Measurements from ENCODE around the gene GLYATL1. TPM values are rescaled to one million over a fixed set of nuclear protein-coding genes. Genes with fewer than 3 reads are reported as not detected.

GLYATL1 gene
- total RNA-seq, 1 experiment from 2014 or later, result not detected

DNA sequence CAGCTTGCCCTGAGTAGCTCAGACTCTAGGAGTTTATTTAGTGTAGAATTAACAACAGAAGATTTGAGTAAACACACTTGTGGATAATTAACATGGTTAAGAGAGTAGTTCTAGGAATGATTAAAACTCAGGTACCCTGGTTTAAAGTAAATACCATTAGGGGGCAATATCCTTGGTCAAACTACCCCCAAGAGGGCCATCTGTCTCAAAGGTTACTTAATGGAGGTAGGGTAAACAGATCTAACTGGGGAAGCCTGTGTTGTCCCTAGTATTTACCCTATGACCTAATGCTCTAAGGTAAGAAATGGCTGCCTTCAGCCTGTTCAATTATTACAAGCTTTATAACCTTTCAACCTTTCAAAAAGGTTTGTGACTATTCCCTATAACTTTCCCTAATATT lies 10.6 kb upstream of the GLYATL1 start (continued):
- TF ChIP-seq, protein P1, sequence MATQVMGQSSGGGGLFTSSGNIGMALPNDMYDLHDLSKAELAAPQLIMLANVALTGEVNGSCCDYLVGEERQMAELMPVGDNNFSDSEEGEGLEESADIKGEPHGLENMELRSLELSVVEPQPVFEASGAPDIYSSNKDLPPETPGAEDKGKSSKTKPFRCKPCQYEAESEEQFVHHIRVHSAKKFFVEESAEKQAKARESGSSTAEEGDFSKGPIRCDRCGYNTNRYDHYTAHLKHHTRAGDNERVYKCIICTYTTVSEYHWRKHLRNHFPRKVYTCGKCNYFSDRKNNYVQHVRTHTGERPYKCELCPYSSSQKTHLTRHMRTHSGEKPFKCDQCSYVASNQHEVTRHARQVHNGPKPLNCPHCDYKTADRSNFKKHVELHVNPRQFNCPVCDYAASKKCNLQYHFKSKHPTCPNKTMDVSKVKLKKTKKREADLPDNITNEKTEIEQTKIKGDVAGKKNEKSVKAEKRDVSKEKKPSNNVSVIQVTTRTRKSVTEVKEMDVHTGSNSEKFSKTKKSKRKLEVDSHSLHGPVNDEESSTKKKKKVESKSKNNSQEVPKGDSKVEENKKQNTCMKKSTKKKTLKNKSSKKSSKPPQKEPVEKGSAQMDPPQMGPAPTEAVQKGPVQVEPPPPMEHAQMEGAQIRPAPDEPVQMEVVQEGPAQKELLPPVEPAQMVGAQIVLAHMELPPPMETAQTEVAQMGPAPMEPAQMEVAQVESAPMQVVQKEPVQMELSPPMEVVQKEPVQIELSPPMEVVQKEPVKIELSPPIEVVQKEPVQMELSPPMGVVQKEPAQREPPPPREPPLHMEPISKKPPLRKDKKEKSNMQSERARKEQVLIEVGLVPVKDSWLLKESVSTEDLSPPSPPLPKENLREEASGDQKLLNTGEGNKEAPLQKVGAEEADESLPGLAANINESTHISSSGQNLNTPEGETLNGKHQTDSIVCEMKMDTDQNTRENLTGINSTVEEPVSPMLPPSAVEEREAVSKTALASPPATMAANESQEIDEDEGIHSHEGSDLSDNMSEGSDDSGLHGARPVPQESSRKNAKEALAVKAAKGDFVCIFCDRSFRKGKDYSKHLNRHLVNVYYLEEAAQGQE (IDR thresholded peaks at IDR 0.05; ENCODE audit: low read depth), result no peak
- TF ChIP-seq EGR1 (IDR thresholded peaks at IDR 0.05; ENCODE audit: low read depth) (no peak), RAD21 (IDR thresholded peaks at IDR 0.05; ENCODE audit: low read depth) (no peak)
- TF ChIP-seq, protein P2, sequence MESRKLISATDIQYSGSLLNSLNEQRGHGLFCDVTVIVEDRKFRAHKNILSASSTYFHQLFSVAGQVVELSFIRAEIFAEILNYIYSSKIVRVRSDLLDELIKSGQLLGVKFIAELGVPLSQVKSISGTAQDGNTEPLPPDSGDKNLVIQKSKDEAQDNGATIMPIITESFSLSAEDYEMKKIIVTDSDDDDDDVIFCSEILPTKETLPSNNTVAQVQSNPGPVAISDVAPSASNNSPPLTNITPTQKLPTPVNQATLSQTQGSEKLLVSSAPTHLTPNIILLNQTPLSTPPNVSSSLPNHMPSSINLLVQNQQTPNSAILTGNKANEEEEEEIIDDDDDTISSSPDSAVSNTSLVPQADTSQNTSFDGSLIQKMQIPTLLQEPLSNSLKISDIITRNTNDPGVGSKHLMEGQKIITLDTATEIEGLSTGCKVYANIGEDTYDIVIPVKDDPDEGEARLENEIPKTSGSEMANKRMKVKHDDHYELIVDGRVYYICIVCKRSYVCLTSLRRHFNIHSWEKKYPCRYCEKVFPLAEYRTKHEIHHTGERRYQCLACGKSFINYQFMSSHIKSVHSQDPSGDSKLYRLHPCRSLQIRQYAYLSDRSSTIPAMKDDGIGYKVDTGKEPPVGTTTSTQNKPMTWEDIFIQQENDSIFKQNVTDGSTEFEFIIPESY (IDR thresholded peaks at IDR 0.05; ENCODE audit: extremely low read depth, insufficient replicate concordance, low read length), result no peak
- TF ChIP-seq, protein P3, sequence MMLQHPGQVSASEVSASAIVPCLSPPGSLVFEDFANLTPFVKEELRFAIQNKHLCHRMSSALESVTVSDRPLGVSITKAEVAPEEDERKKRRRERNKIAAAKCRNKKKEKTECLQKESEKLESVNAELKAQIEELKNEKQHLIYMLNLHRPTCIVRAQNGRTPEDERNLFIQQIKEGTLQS (IDR thresholded peaks at IDR 0.05), result no peak

DNA sequence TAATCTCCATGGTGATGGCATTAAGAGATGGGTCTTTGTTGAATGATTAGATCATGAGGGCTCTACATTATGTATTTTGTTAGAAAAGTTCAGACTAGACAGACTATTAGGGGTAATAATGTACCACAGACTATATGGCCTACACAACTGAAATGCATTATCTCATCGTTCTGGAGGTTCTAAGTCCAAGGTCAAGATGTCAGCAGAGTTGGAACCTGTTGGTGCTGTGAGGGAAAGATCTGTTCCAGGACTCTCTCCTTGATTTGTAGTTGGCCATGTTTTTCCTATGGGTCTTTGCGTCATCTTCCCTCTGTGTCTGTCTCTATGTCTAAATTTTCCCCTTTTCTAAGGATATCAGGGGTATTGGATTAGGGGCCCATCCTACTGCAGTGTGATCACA lies 8.4 kb upstream of the GLYATL1 start:
- no peak for DNase-seq (ENCODE audit: low read depth, low spot score)
- Histone ChIP-seq H3K9me2 (ENCODE audit: insufficient read depth) (no peaks in the 10 kb centered on the region), H3K4me2 (ENCODE audit: low read length) (no peak overlapping the region), H2AFZ (ENCODE audit: low read depth, low read length, poor library complexity, severe bottlenecking) (no peak overlapping the region), H4K20me1 (ENCODE audit: insufficient read depth) (no peaks in the 10 kb centered on the region), H3K36me3 (ENCODE audit: control insufficient read depth in 1 of 2, insufficient read depth in 2 of 2, low read length in 2 of 2) (no peaks in the 10 kb centered on the region), H3K27ac (ENCODE audit: low read depth, low read length) (no peak overlapping the region), H3K27me3 (ENCODE audit: insufficient read depth, low read length) (no peaks in the 10 kb centered on the region), H3K4me1 (ENCODE audit: control insufficient read depth in 1 of 2, insufficient read depth in 2 of 2, low read length in 2 of 2) (peaks cover 4 to 6% of the 10 kb centered on the region in 2 experiments; a peak in 3 of 4 replicates), H3K79me2 (ENCODE audit: insufficient read depth, low read length) (no peaks in the 10 kb centered on the region), H3K9me3 (ENCODE audit: control insufficient read depth in 1 of 2, insufficient read depth in 1 of 2, low read depth in 1 of 2, low read length in 2 of 2) (no peaks in the 10 kb centered on the region), H3K9ac (ENCODE audit: low read length) (no peak overlapping the region), H3K4me3 (replicated peaks in 1 of 2; ENCODE audit: low read depth in 1 of 2, low read length in 2 of 2) (no peak overlapping the region)
- intact Hi-C loops (cut with micrococcal nuclease), result no loop called here
- ATAC-seq, result no peak
- BruUV-seq (replicated peaks), result no TSS peak
- TF ChIP-seq ZFX (IDR thresholded peaks at IDR 0.05), result no peak
- TF ChIP-seq EZH2phosphoT487 (IDR thresholded peaks at IDR 0.05; ENCODE audit: borderline replicate concordance), result no peak
- no peak for TF ChIP-seq POLR2AphosphoS5 (IDR thresholded peaks at IDR 0.05; ENCODE audit: low read depth, low read length)
- TF ChIP-seq, protein P3 (IDR thresholded peaks at IDR 0.05), result no peak
- no peak for TF ChIP-seq ZNF274 (IDR thresholded peaks at IDR 0.05; ENCODE audit: low read depth, low read length)
- no peak for TF ChIP-seq TCF7L2 (IDR thresholded peaks at IDR 0.05; ENCODE audit: borderline replicate concordance, extremely low read depth, insufficient read depth, insufficient read length)
- no peak for TF ChIP-seq FOSL1 (IDR thresholded peaks at IDR 0.05; ENCODE audit: low read depth)
- TF ChIP-seq SIN3A (IDR thresholded peaks at IDR 0.05; ENCODE audit: low read depth), result no peak
- no peak for TF ChIP-seq CEBPB (IDR thresholded peaks at IDR 0.05; ENCODE audit: low read depth)
- no peak for TF ChIP-seq RAD21 (IDR thresholded peaks at IDR 0.05; ENCODE audit: low read depth)
- TF ChIP-seq, protein P1 (IDR thresholded peaks at IDR 0.05; ENCODE audit: low read depth), result no peak
- no peak for TF ChIP-seq EGR1 (IDR thresholded peaks at IDR 0.05; ENCODE audit: low read depth)
- TF ChIP-seq, protein P4, sequence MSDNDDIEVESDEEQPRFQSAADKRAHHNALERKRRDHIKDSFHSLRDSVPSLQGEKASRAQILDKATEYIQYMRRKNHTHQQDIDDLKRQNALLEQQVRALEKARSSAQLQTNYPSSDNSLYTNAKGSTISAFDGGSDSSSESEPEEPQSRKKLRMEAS (IDR thresholded peaks at IDR 0.05), result no peak
- TF ChIP-seq EZH2 (IDR thresholded peaks at IDR 0.05), result no peak
- POLR2A ChIA-PET, result no interaction called here
- CTCF ChIA-PET, result no interaction called here
- RAD21 ChIA-PET (ENCODE audit: low non-redundant PET in 1 of 2, low total read pairs in 2 of 2, uncharacterized antibody in 2 of 2, unreplicated experiment in 2 of 2), result no interaction called here
